ENCODE results near the gene ISOC2.

DNA sequence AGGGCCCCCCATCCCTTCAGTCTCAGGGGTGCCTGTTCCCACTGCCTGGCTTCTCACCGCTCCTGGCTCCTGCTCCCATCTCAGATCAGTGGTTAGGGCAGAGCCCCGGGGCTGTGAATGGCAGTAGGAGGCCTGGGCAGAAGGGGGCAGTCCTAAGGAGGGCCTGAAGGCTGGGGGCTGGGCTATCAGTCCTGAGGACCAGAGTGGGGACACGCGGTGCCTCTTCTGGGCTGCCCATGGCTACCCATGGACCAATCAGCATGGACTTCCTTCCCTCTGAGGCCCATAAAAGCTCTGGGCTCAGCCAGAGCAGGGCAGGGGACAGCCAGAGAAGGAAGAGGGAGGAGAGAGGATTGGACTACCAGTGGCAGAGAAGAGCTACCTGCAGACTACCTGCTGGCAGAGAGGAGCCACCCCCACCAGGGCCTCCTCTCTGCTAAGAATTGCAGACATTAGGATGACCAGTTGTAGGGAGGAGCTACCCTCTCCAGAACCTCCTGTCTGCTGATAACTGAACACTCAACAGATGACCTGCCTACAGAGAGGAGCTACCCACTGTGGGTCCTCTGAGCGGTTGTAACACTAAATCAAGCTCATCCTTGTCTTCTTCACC lies 41.7 kb downstream of the ISOC2 start:
- TF ChIP-seq RNF2 (IDR thresholded peaks at IDR 0.05), result no peak
- TF ChIP-seq RFX5 (IDR thresholded peaks at IDR 0.05; ENCODE audit: low read depth, low read length), result no peak
- TF ChIP-seq AFF4 (CRISPR knock-in tag; IDR thresholded peaks at IDR 0.05), result no peak
- TF ChIP-seq, protein P1, sequence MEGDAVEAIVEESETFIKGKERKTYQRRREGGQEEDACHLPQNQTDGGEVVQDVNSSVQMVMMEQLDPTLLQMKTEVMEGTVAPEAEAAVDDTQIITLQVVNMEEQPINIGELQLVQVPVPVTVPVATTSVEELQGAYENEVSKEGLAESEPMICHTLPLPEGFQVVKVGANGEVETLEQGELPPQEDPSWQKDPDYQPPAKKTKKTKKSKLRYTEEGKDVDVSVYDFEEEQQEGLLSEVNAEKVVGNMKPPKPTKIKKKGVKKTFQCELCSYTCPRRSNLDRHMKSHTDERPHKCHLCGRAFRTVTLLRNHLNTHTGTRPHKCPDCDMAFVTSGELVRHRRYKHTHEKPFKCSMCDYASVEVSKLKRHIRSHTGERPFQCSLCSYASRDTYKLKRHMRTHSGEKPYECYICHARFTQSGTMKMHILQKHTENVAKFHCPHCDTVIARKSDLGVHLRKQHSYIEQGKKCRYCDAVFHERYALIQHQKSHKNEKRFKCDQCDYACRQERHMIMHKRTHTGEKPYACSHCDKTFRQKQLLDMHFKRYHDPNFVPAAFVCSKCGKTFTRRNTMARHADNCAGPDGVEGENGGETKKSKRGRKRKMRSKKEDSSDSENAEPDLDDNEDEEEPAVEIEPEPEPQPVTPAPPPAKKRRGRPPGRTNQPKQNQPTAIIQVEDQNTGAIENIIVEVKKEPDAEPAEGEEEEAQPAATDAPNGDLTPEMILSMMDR (IDR thresholded peaks at IDR 0.05 in 2 of 3, conservative IDR thresholded peaks at IDR 0.05 in 1 of 3; ENCODE audit: insufficient read depth in 2 of 3, low read depth in 1 of 3, low read length in 3 of 3), result no peak
- TF ChIP-seq ZBTB40 (IDR thresholded peaks at IDR 0.05), result no peak
- TF ChIP-seq ZBTB40 (CRISPR knock-in tag; IDR thresholded peaks at IDR 0.05), result no peak
- no peak for TF ChIP-seq NRF1 (conservative IDR thresholded peaks at IDR 0.05 in 1 of 2, IDR thresholded peaks at IDR 0.05 in 1 of 2)
- TF ChIP-seq TCFL5 (CRISPR knock-in tag; conservative IDR thresholded peaks at IDR 0.05), result no peak
- TF ChIP-seq TEAD2 (tag; IDR thresholded peaks at IDR 0.05), result no peak
- no peak for TF ChIP-seq RCOR1 (IDR thresholded peaks at IDR 0.05; ENCODE audit: borderline replicate concordance in 1 of 2, low read depth in 2 of 2, low read length in 2 of 2)
- no peak for TF ChIP-seq ZC3H11A (IDR thresholded peaks at IDR 0.05; ENCODE audit: low read depth, low read length)
- TF ChIP-seq CTBP1 (IDR thresholded peaks at IDR 0.05; ENCODE audit: borderline replicate concordance), result no peak
- no peak for TF ChIP-seq POLR2A (conservative IDR thresholded peaks at IDR 0.05)
